ENCODE results near the gene MYCN. TPM values are rescaled to one million over a fixed set of nuclear protein-coding genes. Genes with fewer than 3 reads are reported as not detected.

MYCN gene
- total RNA-seq, 1 donor from 2014 or later = 70.5 TPM

DNA sequence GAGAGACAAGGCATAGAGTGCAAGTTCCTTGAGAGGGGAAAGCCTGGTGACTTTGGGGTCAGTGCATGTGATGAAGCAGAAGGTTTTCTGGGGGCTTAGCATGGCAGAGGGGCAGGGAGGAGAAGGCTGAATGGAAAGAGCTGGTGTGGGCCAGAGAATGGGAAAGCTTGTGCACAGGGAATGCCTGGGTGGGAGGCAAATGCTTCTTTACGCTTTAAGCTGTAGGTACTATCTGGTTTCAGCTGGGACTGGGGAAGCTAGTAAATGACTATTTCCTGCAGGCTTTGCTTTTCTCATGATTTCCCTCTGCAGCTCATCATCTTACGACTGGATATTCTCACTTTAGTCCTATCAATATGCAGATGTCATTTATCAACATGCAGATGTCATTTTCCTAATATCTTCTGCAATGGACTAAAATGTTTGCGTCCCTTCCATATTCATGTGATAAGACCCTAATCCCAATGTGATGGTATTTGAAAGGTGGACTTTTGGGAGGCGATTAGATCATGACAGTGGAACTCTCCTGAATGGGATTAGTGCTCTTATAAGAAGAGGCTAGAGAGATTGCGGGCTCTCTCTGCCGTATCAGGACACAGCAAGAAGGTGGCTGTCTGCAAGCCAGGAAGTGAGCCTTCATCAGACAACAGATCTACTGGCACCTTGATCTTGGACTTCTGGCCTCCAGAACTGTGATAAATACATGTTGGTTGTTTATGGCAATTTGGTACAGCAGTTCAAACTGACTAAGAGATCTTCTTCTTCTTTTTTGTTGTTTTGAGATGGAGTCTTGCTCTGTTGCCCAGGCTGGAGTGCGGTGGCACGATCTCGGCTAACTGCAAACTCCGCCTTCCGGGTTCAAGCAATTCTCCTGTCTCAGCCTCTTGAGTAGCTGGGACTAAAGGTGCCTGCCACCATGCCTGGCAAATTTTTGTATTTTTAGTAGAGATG is 50.1 kb downstream of the MYCN start:
- FAIRE-seq = no peak
- DNase-seq (ENCODE audit: low spot score in 2 of 2) = no peak

DNA sequence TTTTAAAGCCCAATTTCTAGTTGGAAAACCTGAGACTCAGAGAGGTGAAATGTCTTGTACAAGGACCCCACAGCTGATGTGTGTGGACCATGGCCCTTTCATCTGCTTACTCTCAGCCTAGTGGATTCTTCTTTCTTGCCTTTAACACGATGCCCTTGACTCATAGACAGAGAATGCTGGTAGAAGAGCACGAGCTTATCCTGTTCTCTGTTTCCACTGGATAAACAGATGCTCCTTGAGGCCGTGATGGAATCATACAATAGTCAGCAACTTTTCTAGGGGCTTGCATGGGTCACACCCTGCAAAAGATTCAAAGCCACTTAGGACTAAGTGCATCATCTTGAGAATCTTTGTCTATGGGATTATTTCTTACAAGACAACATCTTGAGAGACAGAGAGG is 50.9 kb downstream of the MYCN start:
- DNase-seq (ENCODE audit: low spot score in 2 of 2) (no peak), FAIRE-seq (no peak)

DNA sequence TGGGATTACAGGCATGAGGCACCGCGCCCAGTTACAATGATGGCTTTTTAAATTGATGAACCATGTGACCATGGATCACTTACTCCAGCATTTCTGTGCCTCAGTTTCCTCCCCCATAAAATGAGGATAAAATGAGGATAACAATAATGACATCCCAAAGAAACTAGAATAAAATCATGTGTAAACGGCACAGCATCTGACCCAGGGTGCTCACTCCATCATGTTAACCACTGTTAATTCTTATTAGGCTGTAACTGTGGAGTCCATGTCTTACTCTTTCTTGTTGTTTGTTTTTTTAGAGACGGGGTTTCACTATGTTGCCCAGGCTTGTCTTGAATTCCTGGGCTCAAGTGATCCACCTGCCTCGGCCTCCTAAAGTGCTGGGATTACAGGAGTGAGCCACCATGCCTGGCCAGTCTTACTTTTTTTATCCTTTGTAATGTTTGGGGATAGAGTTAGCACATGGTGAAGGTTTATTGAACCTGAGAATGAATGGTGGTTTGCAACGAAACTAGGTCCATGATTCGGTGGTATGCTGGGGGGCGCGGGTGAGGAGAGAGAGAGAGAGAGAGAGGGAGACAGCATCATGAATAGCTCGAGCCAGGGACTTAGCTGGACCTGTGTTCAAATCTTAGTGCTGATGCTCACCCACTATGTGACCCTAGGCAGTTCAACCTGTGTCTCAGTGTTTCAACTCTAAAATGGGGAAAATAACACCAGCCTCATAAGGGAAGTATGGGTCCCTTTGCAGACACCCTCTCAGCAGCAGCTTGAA is 52.3 kb downstream of the MYCN start:
- FAIRE-seq (no peak), DNase-seq (ENCODE audit: low spot score in 2 of 2) (no peak)

DNA sequence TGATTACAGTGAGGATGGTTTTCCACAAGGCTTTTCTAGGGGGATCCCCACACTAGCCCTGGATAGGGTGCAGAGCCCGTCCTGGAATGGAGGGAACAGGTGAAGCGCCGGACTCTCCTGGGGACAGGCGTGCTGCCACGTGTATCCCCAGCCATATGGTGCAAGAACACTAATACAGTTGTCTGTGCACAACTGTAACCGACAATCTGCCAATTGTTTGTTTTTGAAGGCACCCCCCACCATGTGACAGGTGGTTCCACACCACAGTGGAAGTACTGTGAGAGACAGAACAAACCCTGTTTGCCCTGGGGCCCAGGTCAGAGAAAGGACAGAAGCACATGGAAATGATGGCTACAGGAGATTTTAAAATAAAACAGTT is 52.9 kb downstream of the MYCN start:
- FAIRE-seq = no peak

DNA sequence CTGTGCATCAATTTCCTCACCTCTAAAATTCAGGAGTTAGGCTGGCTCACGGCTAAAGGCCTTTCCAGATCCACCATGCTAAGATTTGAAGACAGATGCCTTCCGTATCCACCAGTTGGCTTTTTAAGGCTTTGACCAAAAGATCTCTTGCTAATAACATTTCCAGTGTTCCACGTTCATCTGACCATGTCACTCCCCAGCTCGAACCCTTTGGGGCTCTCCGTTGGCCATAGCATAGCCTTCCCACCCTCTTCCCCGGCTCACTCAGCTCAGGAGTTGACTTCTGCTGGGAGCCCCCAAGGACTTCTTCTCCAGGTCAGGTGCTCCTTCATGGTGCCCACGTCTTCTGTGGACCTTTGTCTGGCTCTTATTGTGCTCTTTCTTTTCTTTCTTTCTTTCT is 53.3 kb downstream of the MYCN start:
- DNase-seq (ENCODE audit: low spot score in 2 of 2) = no peak
- FAIRE-seq = no peak

More for the DNA sequence above, 52.9 kb downstream of the MYCN start:
- no peak for DNase-seq (ENCODE audit: low spot score in 2 of 2)

DNA sequence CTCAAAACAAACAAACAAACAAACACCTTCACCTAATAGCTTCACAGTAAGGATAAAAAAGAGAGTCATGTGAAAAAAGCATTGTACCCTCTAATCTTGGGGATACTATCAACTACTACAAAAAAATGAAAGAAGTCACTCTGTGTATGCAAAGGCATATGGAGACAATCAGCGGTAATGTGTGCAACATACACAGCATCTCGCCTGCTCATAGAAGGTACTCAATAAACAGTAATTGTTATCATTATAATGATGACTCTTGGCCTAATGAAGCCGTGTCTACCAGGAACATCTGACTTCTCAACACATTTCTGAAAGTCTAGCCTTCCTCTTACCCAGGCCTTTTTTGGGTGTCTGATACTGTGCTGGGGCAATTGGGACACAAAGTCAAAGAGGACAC is 55.3 kb downstream of the MYCN start:
- no peak for FAIRE-seq
- DNase-seq (ENCODE audit: low spot score in 2 of 2) = no peak

Small RNAs within 50 kb of the gene (small RNA-seq; reads per million reads assigned to genes)
- not detected for gene RF01210
- not detected for gene RN7SL104P
